OCI-LY3 (cell line): ENCODE measurements around the gene HMOX1.

Experiments used
- CTCF ChIP-seq: fragments of 200-600, 300-600 bp; sonication (generic); IDR thresholded peaks from 2 replicates; pipeline ENCODE4 v1.5.1; 2014; ENCODE audit warnings: antibody characterized with exemption, low read length, low read depth
- EZH2phosphoT487 ChIP-seq: fragments of 200-600 bp; shearing (Covaris generic); IDR thresholded peaks from 2 replicates; pipeline ENCODE4 v1.6.1; 2018; ENCODE audit warnings: antibody characterized with exemption, mixed run types, low read depth

GRCh38 chr22:35422936-35423335 lies 42.0 kb downstream of the HMOX1 start:
- no peak for TF ChIP-seq CTCF
- TF ChIP-seq EZH2phosphoT487: no peak
